Measurements from ENCODE around the gene GCHFR.
A peak's percentile ranks its signal among the peaks of the same experiment; 100 is the strongest.

Gene GCHFR

DNA sequence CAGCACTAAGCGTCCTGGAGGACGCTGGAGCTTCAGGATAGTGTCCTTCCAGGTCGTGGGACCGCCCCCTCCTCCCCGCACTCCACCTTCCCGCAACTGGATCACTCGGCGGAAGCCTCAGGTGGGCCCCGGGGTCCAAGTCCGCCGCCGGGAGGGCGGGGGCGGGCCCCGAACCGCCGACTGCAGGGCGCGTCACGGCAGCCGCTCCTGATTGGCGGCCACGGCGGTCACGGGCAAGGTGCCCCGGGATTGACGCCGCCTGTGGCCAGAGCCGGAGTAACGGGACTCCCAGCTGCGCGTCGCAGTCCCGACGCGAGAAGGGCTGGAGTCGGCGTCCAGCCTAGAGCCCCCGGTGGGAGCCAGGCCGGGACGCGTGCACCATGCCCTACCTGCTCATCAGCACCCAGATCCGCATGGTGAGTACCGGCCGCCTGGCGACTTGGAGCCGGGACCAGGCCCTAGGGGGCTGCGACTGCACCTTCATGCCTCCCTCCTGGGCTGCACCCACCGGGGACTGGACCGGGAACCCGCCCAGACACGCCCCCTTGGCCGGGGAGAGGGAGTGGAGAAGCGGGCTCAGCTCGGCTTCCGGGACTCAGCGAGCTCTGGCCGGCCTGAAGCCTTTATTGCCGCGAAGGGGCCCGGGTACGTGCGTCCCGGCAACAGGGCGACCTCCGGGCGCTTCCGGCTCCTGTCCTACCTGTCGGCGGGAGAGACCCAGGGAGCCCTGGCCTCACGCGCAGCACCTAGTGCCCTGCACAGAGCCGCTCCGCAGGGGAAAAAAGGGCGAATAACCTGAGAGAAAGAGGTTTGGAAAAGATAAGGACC, at the start of gene GCHFR:
Gene GCHFR (plus strand): TSS at position 268 of the 828 bp plus-strand sequence. CDS start 113 bp downstream, at position 381.
- peak; percentile 76 for DNase-seq

DNA sequence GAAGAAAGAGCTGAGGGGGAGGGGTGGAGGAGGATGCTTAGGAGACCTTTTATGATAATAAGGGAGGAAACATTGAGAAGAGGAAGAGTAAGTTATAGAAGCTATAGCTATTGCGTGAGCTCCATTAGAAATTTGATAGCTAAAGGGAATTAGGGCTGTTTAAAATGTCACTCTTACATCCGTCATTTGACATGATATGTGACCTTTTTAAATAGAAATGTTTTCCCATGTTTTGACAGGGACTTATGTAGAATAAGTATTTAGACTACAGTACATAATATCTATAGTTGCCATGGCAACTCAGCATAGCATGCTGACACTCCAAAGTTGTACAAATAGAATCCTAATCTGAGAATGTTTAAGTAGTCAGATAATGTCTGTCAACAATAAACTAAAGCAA, 49.7 kb upstream of the GCHFR start:
- DNase-seq, result no peak

DNA sequence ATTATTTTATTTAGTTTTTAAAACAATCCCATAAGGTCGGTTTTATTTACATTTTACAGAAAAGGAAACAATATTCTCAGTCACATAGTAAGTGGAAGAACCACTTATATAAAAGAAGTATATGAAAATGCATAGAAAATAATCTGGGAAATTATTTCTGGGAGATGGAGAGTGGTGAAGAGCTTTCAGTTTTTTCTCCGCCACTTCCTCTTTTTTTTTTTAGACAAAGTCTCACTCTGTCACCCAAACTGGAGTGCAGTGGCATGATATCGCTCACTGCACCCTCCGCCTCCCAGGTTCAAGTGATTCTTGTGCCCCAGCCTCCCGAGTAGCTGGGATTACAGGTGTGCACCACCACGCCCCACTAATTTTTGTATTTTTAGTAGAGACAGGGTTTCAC, 47.7 kb upstream of the GCHFR start:
- no peak for DNase-seq

DNA sequence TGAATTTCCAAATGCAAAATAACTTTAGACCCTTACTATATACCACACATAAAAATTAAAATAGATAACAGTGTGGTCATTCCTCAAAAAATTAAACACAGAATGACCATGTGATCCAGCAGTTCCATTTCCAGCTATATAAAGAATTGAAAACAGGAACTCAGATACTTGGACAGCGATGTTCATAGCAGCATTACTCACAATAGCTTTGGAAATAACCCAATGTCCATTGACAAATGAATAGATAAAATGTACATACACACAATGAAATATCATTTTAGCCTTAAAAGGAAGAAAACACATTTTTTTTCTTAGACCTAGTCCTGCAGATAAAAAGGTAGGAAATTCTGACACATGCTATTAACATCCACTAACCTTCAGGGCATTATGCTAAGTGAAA, 42.2 kb upstream of the GCHFR start:
- DNase-seq, result no peak

DNA sequence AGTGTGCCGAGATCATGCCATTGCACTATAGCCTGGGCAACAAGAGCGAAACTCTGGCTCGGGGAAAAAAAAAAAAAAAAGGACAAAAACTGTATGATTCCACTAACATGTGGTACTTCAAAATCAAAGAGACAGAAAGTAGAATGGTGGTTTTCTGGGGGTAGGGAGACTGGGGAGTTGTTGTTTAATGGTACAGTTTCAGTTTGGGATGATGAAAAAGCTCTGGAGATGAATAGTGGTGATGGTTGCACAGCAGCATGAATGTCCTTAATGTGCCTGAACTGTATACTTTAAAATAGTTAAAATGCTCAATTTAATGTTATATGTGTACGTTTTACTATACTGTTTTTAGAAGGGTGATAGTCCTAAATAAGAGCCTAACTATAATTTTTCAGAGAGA, 41.5 kb upstream of the GCHFR start:
- no peak for DNase-seq

DNA sequence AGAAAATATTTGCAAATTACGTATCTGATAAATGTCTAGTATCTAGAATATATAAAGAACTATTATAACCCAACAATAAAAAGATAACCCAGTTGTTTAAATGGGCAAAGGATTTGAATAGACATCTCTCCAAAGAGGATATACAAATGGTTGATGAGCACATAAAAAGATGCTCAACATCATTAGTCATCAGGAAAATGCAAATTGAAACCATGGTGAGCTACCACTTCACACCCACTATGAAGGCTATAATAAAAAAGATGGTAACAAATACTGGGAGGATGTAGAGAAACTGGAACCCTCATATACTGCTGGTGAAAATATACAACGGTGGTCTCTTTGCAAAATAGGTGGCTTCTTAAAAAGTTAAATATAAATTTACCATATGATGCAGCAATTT, 40.9 kb upstream of the GCHFR start:
- no peak for DNase-seq

DNA sequence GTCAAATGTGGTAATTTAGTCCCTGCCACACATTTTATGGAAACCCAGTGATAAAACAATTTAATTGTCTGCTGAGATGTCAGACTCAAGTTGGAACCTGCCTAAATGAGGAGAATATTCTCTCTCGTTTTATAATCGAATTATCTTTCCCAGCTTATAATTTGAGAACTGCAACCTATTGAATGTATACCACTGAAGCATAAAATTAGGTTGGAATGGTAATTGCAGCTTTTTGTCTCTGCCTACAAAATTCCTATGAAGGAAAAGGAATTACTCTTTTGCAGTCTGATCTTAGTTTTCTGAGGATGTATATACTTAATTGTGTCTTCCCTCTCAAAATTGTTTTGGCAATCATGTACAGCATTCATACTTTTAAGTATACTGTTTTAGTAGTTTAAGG, 39.9 kb upstream of the GCHFR start:
- no peak for DNase-seq

DNA sequence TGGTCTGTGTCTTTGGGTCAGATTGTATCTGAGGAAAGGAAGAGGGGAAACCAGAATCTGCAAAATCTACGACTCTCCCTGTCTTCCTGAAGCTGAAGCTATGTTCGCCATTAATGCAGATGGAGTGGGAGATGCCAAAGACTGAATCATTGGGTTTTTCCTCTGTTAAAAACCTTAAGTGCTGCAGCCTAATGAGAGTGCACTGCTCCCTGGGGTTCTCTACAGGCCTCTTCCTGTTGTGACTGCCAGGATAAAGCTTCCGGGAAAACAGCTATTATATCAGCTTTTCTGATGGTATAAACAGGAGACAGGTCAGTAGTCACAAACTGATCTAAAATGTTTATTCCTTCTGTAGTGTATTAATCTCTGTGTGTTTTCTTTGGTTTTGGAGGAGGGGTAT, 32.8 kb upstream of the GCHFR start:
- no peak for DNase-seq

DNA sequence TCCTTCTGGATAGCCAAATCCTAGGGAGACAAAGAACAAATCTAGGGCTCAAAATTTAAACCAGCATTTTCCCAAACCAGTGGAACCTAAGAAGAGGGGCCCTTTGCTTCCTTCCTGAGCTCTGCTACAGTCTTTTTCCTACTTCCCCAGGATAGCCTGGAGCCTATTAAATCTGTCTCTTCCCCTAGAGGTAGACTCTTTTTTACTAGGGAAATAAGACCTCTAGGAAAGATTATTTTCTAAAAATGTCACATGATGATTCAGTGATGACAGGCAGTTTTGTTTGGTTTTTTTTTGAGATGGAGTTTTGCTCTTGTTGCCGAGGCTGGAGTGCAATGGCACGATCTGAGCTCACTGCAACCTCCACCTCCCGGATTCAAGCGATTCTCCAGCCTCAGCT, 27.3 kb upstream of the GCHFR start:
- DNase-seq, result no peak

DNA sequence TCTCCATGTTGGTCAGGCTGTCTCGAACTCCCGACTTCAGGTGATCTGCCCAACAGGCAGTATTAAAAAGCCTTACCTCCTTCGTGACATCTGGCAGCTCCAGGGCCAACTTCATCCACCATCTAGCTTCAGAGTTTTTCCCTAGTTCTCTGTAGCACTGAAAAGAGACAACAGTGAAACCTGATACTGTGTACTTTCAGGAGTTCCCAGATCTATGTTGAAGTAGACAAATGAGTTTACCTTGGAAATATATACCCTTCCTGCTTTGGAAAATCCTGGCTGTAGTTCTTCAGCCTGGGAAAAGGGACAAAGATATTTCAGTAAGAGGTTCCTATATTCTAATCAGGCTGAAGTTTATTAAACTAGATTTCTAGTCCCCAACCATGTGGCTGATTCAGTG, 26.8 kb upstream of the GCHFR start:
- DNase-seq, result no peak

DNA sequence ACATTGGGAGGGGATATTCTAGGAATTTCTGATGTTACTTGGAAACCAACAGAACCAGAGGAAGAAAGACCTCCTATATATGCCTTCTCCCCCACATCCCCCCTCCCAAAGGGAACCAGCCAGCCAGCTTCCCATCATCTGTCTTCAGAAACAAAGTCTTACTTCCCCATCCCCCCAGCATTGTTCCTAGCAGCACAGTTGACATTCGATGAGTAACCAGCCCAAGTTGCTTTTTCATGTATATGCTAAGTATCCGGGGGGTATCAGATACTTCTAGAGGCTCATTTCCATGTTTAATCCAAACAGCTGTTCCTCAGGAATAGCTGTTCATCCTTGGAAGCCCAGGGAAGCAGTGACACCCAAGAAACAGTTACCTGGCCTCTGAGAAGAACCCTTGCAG, 24.8 kb upstream of the GCHFR start:
- DNase-seq, result no peak

DNA sequence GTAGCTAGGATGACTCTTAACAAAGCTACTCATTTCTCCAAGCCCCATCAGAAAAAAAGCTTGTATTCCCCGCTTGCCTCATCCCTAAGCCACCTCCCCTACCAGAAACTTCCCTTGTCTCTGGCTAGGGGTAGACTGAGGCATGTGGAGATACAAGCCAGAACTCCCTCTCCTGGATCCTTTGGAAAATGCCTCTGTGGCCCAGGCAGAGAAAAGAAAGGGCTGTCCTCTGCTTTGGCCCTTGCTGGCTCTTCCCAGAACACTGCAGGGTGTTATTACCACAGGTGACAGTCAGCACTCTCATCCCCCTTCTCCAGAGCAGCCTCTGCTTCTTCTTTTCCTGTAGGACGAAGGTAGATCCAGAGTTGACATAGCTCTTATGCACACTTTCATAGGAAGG, 24.0 kb upstream of the GCHFR start:
- DNase-seq, result no peak

DNA sequence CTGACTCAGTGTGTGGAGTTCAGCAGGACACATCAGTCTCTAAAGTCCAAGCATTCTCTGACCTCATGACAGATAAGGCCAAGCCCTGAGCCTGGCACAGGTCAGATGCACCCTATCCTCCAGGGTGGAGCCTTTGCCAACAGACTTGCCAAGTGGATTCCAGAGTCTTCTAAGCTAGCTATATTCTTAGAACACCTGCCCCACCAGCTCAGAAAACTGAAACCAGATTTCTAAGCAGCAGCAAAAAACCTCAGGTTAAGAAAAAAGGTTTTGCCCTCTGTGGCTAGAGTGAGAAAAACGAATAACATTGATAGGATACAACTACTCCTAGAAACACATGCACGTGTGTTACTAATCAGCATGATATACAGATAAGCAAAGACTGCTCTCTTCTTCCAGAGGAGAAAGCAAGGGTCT, 20.4 kb upstream of the GCHFR start:
- no peak for DNase-seq

DNA sequence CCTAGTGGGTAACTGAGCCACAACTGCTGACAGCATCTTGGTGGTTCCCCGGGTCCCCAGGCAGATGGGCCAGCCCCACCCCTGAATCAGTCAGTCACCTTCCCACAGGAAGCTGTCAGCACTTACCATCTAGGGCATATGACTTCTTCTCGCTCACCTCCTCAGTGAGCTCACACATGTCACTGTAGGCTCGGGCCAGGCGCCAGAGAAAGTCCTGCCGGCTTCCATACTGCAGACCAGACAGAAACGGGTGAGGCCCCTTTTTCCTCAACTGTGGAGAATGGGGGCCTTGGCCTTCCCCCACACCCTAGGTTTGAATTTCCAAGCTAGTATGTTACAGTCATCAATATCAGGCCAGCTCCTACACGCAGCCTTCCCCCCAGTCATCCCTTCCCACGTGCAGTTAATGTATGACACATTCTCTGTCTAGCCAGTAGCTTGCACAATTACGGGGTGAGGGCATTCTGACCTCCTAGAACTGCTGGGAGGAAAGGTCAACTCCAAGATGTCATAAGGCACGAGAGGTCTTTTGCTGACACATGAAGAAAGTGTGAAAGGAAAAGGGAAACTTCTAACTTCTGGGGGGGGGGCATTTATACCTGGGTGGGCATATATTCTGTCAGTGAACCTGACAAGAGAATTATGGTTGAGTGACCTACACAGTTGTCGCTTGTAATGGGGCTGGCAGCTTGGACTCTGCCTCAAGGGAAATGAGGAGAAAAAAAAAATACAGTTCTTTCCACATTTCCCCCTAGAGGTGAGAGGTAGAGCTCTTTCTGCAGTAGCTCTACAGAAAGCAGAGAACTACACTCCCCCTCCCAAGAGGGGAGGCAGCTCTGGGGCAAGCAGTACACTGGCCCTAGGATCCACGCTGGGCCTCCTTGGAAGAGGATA, 19.7 kb upstream of the GCHFR start:
- DNase-seq, result peak; percentile 66

DNA sequence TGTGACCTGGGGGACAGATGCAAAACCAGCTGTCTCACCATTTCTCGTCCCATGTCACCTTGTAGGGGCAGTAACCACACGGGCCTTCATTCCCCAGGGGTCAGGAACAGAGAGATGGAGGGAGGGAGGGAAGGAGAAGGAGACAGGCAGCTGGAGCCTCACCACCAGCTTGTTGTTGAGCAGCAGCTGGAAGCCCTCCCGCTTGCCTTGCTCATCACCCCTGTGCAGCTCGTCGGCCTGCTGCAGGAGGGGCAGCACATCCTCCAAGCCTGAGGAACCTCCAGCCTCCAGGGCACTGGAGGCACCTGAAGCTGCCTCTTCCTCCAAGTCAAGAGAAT, 19.1 kb upstream of the GCHFR start:
- no peak for DNase-seq

DNA sequence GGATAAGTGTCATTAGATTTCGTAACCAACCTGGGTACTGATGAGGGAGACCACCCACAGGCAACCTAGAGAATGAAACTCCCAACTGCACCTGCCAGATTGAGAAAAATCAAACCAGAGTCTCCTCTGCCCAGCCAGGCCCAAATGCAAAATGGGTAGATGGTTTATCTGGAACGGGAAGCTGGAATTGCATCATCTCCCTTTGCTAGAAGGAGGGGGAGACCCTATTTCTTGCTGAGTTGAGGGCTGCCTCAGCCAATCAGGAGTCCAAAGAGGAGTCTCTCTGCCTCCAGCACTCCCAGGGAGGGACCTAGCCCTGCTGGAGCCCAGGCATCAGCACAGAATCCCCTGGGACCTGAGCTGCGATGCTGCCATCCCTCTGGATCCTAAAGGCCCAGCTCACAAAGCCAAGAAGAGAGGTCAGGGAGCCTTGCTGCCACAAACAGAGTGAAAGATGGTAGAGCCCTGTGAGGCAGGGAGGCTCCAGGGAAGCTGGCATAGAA, 16.9 kb upstream of the GCHFR start:
- no peak for DNase-seq

DNA sequence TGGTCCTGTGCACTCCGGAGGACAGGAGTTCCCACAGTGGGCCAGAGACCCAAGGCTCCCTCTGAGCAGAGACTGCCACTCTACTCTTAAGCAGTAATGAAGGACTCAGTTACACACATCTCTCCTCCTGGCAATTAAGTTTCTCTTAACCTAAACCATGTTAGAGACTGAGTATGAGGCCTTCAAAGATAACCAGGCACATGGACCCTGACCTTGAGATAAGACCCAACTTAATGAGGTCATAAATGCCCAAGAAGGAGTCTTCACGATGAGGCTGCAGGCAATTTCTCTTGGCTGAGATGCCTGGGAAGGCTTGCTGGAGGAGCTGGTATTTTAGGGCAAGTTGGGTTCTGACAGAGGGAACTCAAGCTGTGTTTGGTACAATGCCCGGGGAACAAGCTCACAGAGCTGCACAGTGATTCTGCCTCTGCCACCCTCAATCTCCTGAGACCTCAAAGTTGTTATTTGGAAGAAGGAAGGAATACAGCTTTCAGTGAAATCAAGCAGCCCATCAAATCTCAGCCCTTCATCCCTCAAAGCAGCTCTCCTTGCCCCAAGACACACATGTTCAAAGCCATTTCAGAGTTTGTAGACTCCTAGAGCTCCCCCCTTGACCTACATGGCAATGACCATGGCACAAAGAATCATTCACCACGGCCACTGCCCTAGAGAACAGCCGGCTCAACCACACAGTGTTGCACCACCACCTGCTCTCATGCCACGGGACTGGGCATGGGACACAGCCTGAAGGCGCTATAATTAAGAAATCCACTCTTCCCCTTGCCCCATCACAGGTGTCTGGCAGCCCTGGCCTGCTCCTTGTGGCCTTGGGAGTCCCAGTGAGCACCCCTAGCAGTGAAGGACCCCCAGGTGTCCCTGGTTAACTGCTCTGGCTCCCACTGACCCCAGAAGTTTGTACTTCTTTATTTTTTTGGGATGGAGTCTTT, 15.9 kb upstream of the GCHFR start:
- no peak for DNase-seq

DNA sequence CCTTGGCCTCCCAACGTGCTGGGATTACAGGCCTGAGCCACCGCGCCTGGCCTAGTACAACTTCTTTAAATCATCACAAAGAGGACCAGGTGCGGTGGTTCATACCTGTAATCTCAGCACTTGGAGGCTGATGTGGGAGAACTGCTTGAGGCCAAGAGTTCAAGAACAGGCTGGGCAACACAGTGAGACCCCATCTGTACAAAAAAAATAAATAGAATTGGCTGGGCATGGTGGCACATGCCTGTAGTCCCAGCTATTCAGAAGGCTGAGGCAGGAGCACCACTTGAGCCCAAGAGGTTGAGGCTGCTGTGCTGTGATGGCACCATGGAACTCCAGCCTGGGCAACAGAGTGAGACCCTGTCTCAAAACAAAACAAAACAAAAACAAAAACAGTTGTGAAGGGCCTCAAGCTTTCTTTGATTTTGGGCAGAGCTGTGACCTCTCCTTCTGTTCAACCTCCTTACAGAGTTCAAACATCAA, 14.7 kb upstream of the GCHFR start:
- DNase-seq, result no peak

DNA sequence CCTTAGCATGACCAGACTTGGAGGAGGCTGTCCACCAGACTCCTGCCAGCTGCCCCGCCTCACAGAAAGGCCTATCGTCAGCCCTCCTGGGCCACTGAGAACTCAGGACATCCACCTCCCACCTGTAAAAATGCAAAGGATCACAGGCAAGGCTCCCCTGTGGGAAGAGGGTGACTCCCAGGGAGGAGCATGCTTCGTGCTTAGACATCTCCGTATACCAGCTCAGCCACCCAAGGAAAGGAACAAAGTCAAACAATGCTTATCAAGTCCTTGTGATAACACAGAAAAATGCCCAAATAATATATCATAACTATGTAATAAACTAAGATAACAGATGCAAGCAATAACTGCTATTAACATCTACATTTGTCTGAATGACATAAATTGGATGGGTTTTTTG, 13.0 kb upstream of the GCHFR start:
- DNase-seq, result no peak

DNA sequence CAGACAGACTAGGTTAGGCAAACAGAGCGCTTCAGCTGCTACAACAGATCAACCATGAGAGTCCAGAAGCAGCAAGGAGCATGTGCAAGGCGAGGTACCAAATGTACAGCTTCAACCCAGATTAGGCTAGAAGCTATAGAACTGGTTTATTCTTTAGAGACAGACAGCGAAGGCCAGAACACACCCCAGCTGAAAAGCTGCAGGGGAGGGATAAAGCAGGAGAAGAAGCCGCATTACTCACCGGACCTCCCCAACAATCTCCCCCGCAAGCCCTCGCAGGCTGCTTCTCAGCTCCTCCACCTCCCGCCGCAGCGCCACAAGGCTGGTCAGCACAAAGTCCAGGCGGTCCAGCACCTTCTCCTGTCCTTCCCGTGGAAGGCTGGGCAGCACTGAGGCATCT, 12.1 kb upstream of the GCHFR start:
- DNase-seq, result no peak

DNA sequence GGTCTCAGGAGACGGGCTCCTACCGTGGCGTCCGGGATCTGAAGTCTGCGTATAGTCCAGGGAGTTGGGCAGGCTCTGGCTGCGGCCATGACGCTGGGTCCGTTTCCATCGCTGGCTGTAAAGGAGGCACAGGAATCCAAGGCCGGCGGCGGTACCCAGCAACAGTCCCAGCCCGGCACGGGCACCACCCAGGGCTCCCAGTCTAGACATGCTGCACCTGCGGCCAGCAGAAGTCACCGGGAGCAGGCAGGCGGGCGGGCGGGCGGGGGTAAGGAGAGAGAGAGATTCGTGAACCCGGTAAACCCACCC, 9.3 kb upstream of the GCHFR start:
- DNase-seq, result peak; percentile 28

DNA sequence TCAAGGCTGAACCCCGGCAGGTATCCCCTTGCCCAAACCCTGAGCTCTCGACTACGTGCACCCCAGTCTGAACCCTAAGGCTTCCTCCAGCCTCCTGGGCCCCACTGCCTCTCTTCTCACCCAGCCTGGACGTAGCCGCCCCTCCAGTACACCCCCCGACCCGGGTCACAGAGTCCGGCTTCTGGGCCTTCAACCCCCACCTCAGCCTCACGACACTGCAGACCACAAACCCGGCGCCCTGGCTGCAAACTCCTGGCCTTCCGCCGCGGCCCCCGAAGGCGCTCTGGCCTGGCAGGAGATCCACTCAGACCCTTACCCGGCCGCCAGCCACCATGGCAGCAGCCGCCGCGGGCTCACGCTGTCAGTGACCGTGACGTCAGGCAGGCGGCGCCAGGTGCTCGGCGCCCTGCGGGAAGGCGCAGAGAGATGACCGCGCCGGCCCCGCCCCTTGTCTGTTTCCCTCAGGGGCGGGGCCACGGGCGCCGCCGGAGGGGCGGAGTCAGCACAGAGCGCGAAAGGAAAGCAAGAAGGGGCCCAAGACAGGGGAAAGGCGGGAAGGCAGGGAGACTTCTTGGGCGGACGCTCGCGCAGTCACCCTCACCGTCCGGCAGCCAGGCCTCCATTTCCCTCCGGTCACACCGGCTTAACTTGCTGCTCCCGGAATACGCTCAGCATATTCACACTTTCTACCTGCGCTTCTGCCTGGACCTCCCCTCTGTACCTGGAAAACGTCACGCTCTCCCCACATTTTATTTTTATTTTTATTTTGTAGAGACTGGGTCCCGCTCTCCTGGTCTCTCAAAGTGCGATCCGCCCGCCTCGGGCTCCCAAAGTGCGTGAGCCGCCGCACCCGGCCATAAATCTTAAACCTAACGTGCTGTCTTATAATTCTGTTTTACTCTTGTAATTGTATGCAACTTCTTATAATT, 8.7 kb upstream of the GCHFR start, which contains the start of gene RMDN3:
Gene RMDN3 (minus strand): TSS at position 372 of the 929 bp plus-strand sequence. CDS start 471 bp downstream, outside the sequence.
- peak; percentile 95 for DNase-seq

Data from CD4-positive, alpha-beta T cell treated with Interleukin-6 for 4 hours (primary cell).